Stimulated activated effector memory CD8-positive, alpha-beta T cell treated with anti-CD3 and anti-CD28 coated beads, Interleukin-12 subunit alpha, Interleukin-12 subunit beta, amount 100 ng/mL, for 72 hours (primary cell): Measurements from ENCODE around the gene MCTP1.

Experiments
- ATAC-seq: fragments of 150-1000 bp; cut with Tn5 transposase; 2 replicates; pipeline ENCODE4 v1.10.0; 2021
- DNase-seq, 2 donors: peaks; one replicate each; pipeline ENCODE4 v3.0.0; 2021 to 2022; ENCODE audit warnings: low spot score in 2 of 2
- H3K27ac Mint-ChIP-seq: one replicate; pipeline ENCODE4 v1.8.0; 2022; ENCODE audit warnings: mild to moderate bottlenecking, mixed read lengths
- H3K36me3 Mint-ChIP-seq: one replicate; pipeline ENCODE4 v1.8.0; 2022; ENCODE audit warnings: mild to moderate bottlenecking, mixed read lengths
- H3K4me1 Mint-ChIP-seq: one replicate; pipeline ENCODE4 v1.8.0; 2022; ENCODE audit warnings: mixed read lengths
- H3K4me3 Mint-ChIP-seq: one replicate; pipeline ENCODE4 v1.8.0; 2022; ENCODE audit warnings: mild to moderate bottlenecking, mixed read lengths
- H3K9me3 Mint-ChIP-seq: one replicate; pipeline ENCODE4 v1.8.0; 2022; ENCODE audit warnings: mixed read lengths

MCTP1 gene

DNA sequence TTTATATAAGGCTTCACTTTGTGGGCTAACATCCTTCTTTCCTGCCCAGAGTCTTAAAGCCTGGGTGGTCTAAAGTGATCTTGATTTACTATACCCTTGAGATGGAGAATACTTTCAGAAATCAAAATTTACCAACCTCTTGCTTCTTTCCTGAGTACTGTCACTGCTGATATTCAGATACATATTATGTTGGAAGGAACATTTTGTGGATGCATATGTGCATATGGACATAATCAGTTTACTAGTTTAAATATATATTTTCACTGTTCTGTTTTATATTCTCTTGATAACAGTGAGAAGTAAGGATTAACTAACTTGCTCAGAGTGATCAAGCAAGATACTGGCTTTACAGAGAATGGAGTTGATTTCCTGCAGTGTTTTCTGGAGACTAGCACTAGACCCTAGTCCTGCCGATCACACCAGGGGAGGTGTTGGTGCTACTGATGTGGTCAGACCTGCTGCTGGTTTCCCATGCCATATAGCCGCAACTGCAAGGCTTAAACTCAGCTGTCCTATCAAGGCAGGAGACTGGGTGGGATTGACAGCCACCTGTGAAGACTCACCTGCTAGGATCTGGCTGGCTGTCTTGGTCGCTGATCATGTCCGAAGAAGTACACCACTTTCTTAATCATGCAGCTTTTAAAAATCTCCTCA, 608.8 kb downstream of the MCTP1 start:
- H3K36me3 Mint-ChIP-seq = peaks cover 38% of the 10 kb centered on the region
- ATAC-seq = no peak
- H3K4me3 Mint-ChIP-seq = no peak overlapping the region
- H3K4me1 Mint-ChIP-seq = peaks cover 7% of the 10 kb centered on the region
- no peak for DNase-seq
- no peak overlapping the region for H3K27ac Mint-ChIP-seq
- H3K9me3 Mint-ChIP-seq = no peaks in the 10 kb centered on the region

- Mint-ChIP-seq H3K4me3 (no peak overlapping the region), H3K36me3 (peaks cover 43% of the 10 kb centered on the region), H3K27ac (no peak overlapping the region), H3K9me3 (no peaks in the 10 kb centered on the region), H3K4me1 (peaks cover 7% of the 10 kb centered on the region)
- DNase-seq = no peak
- ATAC-seq = no peak
These were observed 610.2 kb downstream of the MCTP1 start for GRCh38 chr5:94674490-94675382.

DNA sequence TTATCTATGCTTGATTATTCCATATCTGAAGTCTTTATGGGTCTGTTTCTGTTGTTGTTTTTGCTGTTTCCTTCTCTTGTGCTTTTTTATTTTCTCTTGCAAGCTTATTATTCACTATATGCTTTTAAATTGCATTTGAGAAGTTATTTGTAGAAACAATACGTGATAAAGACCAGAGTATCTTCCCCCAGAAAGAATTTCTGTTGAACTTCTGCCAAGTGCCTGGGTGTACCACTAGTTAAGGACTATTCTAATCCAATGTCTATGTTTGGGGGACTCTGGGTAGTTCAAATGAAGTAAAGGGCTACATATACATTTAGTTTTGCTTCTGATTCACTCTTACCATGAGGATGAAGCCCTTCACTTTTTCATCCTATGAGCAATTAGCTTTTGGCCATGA, 612.1 kb downstream of the MCTP1 start:
- Mint-ChIP-seq H3K4me3 (no peak overlapping the region), H3K9me3 (no peaks in the 10 kb centered on the region), H3K4me1 (peaks cover 7% of the 10 kb centered on the region), H3K27ac (peak overlapping the region; percentile 59), H3K36me3 (peaks cover 54% of the 10 kb centered on the region)
- ATAC-seq = no peak
- DNase-seq = no peak

DNA sequence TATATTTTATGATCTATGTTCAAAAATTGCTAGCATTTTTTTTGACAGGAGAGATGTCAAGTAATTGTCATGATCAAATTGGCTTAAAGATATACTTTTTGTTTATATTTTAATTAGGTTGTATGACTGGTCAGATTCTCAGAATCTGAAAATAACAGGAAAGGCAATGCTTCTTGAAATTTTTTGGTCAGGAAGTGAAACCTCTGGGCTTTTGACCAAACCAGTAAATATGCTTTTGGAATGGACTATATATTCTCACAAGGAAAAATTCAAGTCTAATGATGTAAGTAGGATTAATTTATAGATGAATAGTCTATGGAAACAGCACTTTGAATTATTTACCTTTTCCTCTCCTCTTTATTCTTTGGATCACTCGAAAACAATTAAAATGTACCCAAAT, 614.2 kb downstream of the MCTP1 start:
- Mint-ChIP-seq H3K4me3 (no peak overlapping the region), H3K36me3 (peaks cover 74% of the 10 kb centered on the region), H3K9me3 (no peaks in the 10 kb centered on the region), H3K4me1 (peaks cover 7% of the 10 kb centered on the region), H3K27ac (no peak overlapping the region)
- ATAC-seq (no peak), DNase-seq (no peak)

DNA sequence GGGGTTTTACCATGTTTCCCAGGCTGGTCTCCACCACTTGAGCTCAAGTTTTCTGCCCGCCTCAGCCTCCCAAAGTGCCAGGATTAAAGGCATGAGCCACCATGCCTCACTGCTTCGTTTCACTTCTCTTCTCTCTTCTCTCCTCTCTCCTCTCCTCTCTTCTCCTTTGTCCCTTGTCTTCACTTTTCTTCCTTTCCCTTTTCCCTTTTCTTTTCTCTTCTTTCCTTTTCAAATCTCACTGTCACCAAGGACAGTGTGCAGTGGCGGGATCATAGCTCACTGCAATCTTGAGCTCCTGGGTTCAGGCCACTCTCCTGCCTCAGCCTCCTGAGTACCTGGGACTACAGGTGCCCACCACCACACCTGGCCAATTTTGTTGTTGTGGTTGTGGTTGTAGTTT, 617.0 kb downstream of the MCTP1 start:
- H3K9me3 Mint-ChIP-seq = no peaks in the 10 kb centered on the region
- H3K4me3 Mint-ChIP-seq = no peak overlapping the region
- DNase-seq (no peak), ATAC-seq (no peak)
- no peak overlapping the region for H3K27ac Mint-ChIP-seq
- peaks cover 7% of the 10 kb centered on the region for H3K4me1 Mint-ChIP-seq
- H3K36me3 Mint-ChIP-seq = peaks cover 91% of the 10 kb centered on the region

DNA sequence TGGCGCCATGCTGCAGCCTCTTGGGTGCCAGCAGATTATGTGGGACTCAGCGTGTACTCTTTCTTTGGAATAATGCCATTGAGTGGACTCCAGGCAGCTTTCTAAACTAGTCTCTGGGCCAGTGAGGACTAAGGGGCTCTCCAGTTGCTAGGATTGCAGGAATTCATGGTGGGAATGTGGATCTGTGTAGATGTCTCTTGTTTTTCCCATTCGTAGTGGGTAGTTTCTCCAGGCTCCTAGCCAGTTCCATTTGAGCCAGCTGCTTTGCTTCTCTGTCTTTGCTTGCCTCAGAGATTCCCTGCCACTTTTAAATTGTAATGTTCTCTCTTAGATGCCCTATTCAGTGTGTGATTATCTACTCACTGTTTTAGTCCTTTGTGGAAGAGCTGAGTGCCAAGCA, 623.8 kb downstream of the MCTP1 start:
- ATAC-seq = no peak
- Mint-ChIP-seq H3K36me3 (peaks cover 78% of the 10 kb centered on the region), H3K9me3 (peaks cover 25% of the 10 kb centered on the region), H3K4me1 (no peaks in the 10 kb centered on the region), H3K4me3 (no peak overlapping the region), H3K27ac (peak overlapping the region; percentile 23)
- DNase-seq = no peak

DNA sequence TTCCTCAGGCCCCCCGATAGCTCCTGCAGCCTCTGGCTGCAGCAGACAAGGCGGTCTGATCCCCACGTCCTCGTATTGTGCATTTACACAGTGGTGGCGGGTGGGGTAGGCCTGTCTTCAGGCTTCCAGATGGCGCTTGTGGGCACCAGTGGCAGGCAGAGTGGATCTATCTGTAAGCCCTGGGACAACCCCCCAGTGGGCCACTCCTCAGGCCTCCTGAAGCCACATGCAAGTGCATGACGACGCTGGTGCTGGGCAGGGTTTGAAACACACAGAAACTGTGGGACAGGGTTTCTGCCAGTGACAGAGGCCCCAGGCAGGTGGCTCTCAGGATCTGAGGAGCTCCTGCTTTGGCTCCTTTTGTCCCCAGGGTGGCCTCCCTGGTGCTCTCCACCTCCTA, 624.4 kb downstream of the MCTP1 start:
- DNase-seq (no peak), ATAC-seq (no peak)
- Mint-ChIP-seq H3K9me3 (peaks cover 26% of the 10 kb centered on the region), H3K27ac (no peak overlapping the region), H3K4me3 (no peak overlapping the region), H3K4me1 (no peaks in the 10 kb centered on the region), H3K36me3 (peaks cover 78% of the 10 kb centered on the region)

DNA sequence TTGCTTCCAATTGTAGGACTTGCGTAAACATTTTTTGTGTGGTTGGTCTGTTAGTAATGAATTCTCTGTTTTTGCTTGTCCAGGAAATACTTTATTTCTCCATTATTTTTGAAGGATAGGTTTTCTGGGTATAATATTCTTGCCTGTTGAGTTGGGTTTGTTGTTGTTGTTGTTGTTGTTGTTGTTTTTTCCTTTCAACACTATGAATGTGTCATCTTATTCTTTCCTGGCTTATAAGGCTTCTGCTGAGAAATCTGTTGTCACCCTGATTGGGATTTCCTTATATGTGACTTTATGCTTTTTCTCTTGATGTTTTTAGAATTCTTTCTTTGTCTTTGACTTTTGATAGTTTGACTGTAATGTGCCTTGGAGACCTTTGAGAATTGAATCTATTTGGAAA, 626.6 kb downstream of the MCTP1 start:
- Mint-ChIP-seq H3K27ac (no peak overlapping the region), H3K4me3 (no peak overlapping the region), H3K9me3 (peaks cover 33% of the 10 kb centered on the region), H3K36me3 (peaks cover 78% of the 10 kb centered on the region), H3K4me1 (no peaks in the 10 kb centered on the region)
- ATAC-seq = no peak
- DNase-seq = no peak
